Measurements from ENCODE around the gene PLEKHM3.

Gene PLEKHM3

DNA sequence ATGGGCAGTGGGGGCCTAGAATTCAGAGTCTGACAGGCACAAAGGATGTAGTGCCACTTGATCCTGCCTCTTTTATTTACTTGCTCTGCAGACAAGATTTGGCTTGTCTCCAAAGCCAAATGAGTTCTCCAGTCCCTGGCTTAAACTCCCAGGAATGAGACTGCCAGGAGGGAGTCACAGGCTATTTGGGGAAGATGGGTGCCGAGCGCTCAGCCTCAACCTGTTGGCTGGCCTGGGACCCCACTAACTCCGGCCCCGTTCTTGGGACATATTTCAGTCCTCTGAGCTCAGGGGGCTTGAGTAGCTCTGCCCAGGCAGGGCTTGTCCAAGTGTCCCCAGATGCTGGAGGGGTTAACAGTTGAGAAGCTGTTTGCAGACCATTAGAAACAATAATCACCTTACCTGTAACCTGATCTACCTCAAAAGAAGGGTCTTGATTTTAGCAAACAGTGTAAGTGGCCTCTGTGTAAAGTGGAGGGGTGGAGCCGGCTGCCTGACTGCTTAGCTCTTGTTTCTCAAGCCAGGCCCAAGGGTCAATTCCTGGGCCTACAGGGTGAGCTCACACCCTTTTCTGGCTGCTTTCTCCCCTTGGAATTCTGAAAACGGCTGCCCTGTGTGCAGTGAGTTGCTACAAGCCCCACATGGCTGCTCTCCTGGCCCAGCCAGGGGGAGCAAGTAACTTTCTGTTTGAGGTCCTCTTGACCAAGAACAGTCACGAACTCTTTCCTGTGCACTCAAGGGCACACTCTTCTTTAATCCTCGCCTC is 228.6 kb downstream of the PLEKHM3 start (continued):
- TF ChIP-seq ZEB2 (tag by site-specific recombination; IDR thresholded peaks at IDR 0.05) = no peak
- TF ChIP-seq ZSCAN23 (tag by site-specific recombination; IDR thresholded peaks at IDR 0.05) = no peak
- no peak for TF ChIP-seq ZNF76 (tag by site-specific recombination; IDR thresholded peaks at IDR 0.05; ENCODE audit: borderline replicate concordance, low read depth)
- TF ChIP-seq SP3 (tag by site-specific recombination; IDR thresholded peaks at IDR 0.05) = no peak
- TF ChIP-seq ZNF549 (tag by site-specific recombination; IDR thresholded peaks at IDR 0.05) = no peak
- TF ChIP-seq ZNF449 (tag by site-specific recombination; IDR thresholded peaks at IDR 0.05) = no peak
- TF ChIP-seq, protein P1, sequence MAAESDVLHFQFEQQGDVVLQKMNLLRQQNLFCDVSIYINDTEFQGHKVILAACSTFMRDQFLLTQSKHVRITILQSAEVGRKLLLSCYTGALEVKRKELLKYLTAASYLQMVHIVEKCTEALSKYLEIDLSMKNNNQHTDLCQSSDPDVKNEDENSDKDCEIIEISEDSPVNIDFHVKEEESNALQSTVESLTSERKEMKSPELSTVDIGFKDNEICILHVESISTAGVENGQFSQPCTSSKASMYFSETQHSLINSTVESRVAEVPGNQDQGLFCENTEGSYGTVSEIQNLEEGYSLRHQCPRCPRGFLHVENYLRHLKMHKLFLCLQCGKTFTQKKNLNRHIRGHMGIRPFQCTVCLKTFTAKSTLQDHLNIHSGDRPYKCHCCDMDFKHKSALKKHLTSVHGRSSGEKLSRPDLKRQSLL (tag by site-specific recombination; IDR thresholded peaks at IDR 0.05) = no peak
- TF ChIP-seq MEIS1 (CRISPR knock-in tag; IDR thresholded peaks at IDR 0.05; ENCODE audit: borderline replicate concordance) = no peak
- TF ChIP-seq ZNF394 (tag by site-specific recombination; IDR thresholded peaks at IDR 0.05; ENCODE audit: borderline replicate concordance) = 0 out of 2 replicates have a peak, but pooled peaks have one; percentile 46
- TF ChIP-seq KLF10 (tag by site-specific recombination; IDR thresholded peaks at IDR 0.05) = no peak
- TF ChIP-seq PRDM4 (tag by site-specific recombination; IDR thresholded peaks at IDR 0.05) = no peak
- peak; percentile 74 for TF ChIP-seq SP7 (tag by site-specific recombination; IDR thresholded peaks at IDR 0.05)
- no peak; the same call in 1 of the 2 replicates for TF ChIP-seq ZBTB20 (tag by site-specific recombination; IDR thresholded peaks at IDR 0.05)
- TF ChIP-seq ZNF660 (tag by site-specific recombination; IDR thresholded peaks at IDR 0.05) = no peak
- TF ChIP-seq, protein P2, sequence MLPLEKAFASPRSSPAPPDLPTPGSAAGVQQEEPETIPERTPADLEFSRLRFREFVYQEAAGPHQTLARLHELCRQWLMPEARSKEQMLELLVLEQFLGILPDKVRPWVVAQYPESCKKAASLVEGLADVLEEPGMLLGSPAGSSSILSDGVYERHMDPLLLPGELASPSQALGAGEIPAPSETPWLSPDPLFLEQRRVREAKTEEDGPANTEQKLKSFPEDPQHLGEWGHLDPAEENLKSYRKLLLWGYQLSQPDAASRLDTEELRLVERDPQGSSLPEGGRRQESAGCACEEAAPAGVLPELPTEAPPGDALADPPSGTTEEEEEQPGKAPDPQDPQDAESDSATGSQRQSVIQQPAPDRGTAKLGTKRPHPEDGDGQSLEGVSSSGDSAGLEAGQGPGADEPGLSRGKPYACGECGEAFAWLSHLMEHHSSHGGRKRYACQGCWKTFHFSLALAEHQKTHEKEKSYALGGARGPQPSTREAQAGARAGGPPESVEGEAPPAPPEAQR (tag by site-specific recombination; IDR thresholded peaks at IDR 0.05) = no peak
- TF ChIP-seq, protein P3, sequence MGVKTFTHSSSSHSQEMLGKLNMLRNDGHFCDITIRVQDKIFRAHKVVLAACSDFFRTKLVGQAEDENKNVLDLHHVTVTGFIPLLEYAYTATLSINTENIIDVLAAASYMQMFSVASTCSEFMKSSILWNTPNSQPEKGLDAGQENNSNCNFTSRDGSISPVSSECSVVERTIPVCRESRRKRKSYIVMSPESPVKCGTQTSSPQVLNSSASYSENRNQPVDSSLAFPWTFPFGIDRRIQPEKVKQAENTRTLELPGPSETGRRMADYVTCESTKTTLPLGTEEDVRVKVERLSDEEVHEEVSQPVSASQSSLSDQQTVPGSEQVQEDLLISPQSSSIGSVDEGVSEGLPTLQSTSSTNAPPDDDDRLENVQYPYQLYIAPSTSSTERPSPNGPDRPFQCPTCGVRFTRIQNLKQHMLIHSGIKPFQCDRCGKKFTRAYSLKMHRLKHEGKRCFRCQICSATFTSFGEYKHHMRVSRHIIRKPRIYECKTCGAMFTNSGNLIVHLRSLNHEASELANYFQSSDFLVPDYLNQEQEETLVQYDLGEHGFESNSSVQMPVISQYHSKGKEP (tag by site-specific recombination; IDR thresholded peaks at IDR 0.05) = 0 out of 2 replicates have a peak, but pooled peaks have one; percentile 17
- TF ChIP-seq ZNF837 (tag by site-specific recombination; IDR thresholded peaks at IDR 0.05) = no peak
- no peak for TF ChIP-seq ZNF571 (tag by site-specific recombination; IDR thresholded peaks at IDR 0.05)
- no peak for TF ChIP-seq ZNF521 (tag by site-specific recombination; IDR thresholded peaks at IDR 0.05)
- no peak for TF ChIP-seq ZNF791 (tag by site-specific recombination; IDR thresholded peaks at IDR 0.05)
- no peak for TF ChIP-seq ZNF426 (tag by site-specific recombination; IDR thresholded peaks at IDR 0.05)
- TF ChIP-seq PATZ1 (tag by site-specific recombination; IDR thresholded peaks at IDR 0.05) = peak; percentile 47
- TF ChIP-seq ZNF692 (tag by site-specific recombination; IDR thresholded peaks at IDR 0.05) = 0 out of 2 replicates have a peak, but pooled peaks have one; percentile 16
